ENCODE measurements around the gene PHRF1. TPM values are rescaled to one million over a fixed set of nuclear protein-coding genes. Genes with fewer than 3 reads are reported as not detected.

Gene PHRF1
- total RNA-seq, 1 experiment from 2014 or later, result 48.9 TPM

DNA sequence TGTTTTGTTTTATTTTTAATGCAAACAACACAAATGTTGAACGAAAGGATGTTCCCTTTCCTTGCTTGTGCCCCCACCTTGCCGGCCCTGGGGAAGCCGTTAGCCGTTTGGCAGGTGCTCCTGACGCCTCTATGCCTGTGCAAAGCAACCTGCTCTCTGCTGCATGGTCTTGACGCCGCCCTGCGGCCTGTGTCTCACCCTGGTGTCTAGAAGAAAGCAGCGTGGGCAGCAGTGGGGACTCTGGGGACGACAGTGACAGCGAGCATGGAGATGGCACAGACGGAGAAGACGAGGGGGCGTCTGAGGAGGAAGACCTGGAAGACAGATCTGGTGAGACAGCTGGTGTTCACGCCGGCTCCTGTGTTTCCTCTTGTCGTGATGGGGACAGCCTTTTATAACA is 5.5 kb downstream of the PHRF1 start:
- H3K56ac ChIP-seq (ENCODE audit: insufficient read length, low read depth, low read length), result no peak overlapping the region
- peaks cover 11 to 15% of the 10 kb centered on the region in 2 experiments; a peak in 3 of 4 replicates for H3K4me1 Mint-ChIP-seq
- no peak overlapping the region for H2BK20ac ChIP-seq (ENCODE audit: low read depth, low read length, poor library complexity, severe bottlenecking)
- no peak overlapping the region for H2AFZ ChIP-seq (ENCODE audit: low read length)
- no peak overlapping the region for H3T11ph ChIP-seq (ENCODE audit: low read length)
- no peak overlapping the region for H3K9ac ChIP-seq (ENCODE audit: extremely low read depth, insufficient read length, low read length)
- no peak overlapping the region for H3K18ac ChIP-seq (ENCODE audit: insufficient read length, low read depth, low read length)
- H3K4me1 ChIP-seq (ENCODE audit: insufficient read depth, low read length), result no peaks in the 10 kb centered on the region
- H3K9me3 Mint-ChIP-seq, result no peaks in the 10 kb centered on the region
- H3K36me3 Mint-ChIP-seq (ENCODE audit: insufficient read depth in 1 of 3, low read depth in 3 of 3), result peaks cover 16 to 47% (median 41%) of the 10 kb centered on the region in 3 experiments; a peak in 6 of 7 replicates
- H3K27me3 ChIP-seq (ENCODE audit: insufficient read depth, low read length), result no peaks in the 10 kb centered on the region
- no peak overlapping the region for H4K91ac ChIP-seq (ENCODE audit: insufficient read length, low read depth, low read length)
- H3K23ac ChIP-seq (ENCODE audit: insufficient read length, low read depth, low read length), result no peak overlapping the region
- no peak overlapping the region for H3K27ac ChIP-seq (ENCODE audit: insufficient read length, low read depth, low read length)
- no peak overlapping the region for H3K27ac Mint-ChIP-seq
- H3K14ac ChIP-seq (ENCODE audit: insufficient read depth, low read length), result no peak overlapping the region
- no peak overlapping the region for H2BK120ac ChIP-seq (ENCODE audit: low read depth, low read length, poor library complexity, severe bottlenecking)
- peaks cover 3% of the 10 kb centered on the region for H4K20me1 ChIP-seq (ENCODE audit: control insufficient read depth, insufficient read depth, insufficient read length)
- peaks cover 7% of the 10 kb centered on the region for H3K23me2 ChIP-seq (ENCODE audit: insufficient read length, low read depth, low read length, poor library complexity, severe bottlenecking)
- H4K8ac ChIP-seq (replicated peaks; ENCODE audit: insufficient read length, low read depth, low read length), result no peak overlapping the region
- H3K79me2 ChIP-seq (ENCODE audit: insufficient read depth, low read length), result peaks cover 42% of the 10 kb centered on the region; the same call in 1 of the 2 replicates
- H2BK5ac ChIP-seq (ENCODE audit: insufficient read length, low read length), result no peak overlapping the region
- no peaks in the 10 kb centered on the region for H3K27me3 Mint-ChIP-seq (ENCODE audit: low read depth)
- no peak overlapping the region for H3K4me3 Mint-ChIP-seq
- no peak for DNase-seq
- H2BK15ac ChIP-seq (ENCODE audit: low read depth, low read length), result no peak overlapping the region
- peaks cover 14% of the 10 kb centered on the region for H3K79me1 ChIP-seq (ENCODE audit: insufficient read depth, low read depth, low read length, poor library complexity, severe bottlenecking)
- no peaks in the 10 kb centered on the region for H3K9me3 ChIP-seq (ENCODE audit: control insufficient read depth, low read depth, low read length)
- WGBS (ENCODE audit: extremely low coverage, insufficient read length, low lambda C conversion rate), result no CpG with 5 or more reads among the region's 17 CpGs
- H2AK5ac ChIP-seq (ENCODE audit: insufficient read length, low read length), result no peak overlapping the region
- H3K4me2 ChIP-seq (ENCODE audit: insufficient read depth, insufficient read length, low read length), result no peak overlapping the region
- TF ChIP-seq, protein P1, sequence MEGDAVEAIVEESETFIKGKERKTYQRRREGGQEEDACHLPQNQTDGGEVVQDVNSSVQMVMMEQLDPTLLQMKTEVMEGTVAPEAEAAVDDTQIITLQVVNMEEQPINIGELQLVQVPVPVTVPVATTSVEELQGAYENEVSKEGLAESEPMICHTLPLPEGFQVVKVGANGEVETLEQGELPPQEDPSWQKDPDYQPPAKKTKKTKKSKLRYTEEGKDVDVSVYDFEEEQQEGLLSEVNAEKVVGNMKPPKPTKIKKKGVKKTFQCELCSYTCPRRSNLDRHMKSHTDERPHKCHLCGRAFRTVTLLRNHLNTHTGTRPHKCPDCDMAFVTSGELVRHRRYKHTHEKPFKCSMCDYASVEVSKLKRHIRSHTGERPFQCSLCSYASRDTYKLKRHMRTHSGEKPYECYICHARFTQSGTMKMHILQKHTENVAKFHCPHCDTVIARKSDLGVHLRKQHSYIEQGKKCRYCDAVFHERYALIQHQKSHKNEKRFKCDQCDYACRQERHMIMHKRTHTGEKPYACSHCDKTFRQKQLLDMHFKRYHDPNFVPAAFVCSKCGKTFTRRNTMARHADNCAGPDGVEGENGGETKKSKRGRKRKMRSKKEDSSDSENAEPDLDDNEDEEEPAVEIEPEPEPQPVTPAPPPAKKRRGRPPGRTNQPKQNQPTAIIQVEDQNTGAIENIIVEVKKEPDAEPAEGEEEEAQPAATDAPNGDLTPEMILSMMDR (conservative IDR thresholded peaks at IDR 0.05), result no peak
- H2BK12ac ChIP-seq (ENCODE audit: insufficient read length, low read depth, low read length), result no peak overlapping the region
- no peak overlapping the region for H4K5ac ChIP-seq (ENCODE audit: insufficient read length, low read depth, low read length)
- H3K4ac ChIP-seq (ENCODE audit: low read depth, low read length), result no peak overlapping the region
